ENCODE data around the gene NIPBL. TPM values are rescaled to one million over a fixed set of nuclear protein-coding genes. Genes with fewer than 3 reads are reported as not detected.

NIPBL gene, protein sequence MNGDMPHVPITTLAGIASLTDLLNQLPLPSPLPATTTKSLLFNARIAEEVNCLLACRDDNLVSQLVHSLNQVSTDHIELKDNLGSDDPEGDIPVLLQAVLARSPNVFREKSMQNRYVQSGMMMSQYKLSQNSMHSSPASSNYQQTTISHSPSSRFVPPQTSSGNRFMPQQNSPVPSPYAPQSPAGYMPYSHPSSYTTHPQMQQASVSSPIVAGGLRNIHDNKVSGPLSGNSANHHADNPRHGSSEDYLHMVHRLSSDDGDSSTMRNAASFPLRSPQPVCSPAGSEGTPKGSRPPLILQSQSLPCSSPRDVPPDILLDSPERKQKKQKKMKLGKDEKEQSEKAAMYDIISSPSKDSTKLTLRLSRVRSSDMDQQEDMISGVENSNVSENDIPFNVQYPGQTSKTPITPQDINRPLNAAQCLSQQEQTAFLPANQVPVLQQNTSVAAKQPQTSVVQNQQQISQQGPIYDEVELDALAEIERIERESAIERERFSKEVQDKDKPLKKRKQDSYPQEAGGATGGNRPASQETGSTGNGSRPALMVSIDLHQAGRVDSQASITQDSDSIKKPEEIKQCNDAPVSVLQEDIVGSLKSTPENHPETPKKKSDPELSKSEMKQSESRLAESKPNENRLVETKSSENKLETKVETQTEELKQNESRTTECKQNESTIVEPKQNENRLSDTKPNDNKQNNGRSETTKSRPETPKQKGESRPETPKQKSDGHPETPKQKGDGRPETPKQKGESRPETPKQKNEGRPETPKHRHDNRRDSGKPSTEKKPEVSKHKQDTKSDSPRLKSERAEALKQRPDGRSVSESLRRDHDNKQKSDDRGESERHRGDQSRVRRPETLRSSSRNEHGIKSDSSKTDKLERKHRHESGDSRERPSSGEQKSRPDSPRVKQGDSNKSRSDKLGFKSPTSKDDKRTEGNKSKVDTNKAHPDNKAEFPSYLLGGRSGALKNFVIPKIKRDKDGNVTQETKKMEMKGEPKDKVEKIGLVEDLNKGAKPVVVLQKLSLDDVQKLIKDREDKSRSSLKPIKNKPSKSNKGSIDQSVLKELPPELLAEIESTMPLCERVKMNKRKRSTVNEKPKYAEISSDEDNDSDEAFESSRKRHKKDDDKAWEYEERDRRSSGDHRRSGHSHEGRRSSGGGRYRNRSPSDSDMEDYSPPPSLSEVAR (N-terminal part only)
- 23.2 and 30.1 TPM in 2 replicates for total RNA-seq

DNA sequence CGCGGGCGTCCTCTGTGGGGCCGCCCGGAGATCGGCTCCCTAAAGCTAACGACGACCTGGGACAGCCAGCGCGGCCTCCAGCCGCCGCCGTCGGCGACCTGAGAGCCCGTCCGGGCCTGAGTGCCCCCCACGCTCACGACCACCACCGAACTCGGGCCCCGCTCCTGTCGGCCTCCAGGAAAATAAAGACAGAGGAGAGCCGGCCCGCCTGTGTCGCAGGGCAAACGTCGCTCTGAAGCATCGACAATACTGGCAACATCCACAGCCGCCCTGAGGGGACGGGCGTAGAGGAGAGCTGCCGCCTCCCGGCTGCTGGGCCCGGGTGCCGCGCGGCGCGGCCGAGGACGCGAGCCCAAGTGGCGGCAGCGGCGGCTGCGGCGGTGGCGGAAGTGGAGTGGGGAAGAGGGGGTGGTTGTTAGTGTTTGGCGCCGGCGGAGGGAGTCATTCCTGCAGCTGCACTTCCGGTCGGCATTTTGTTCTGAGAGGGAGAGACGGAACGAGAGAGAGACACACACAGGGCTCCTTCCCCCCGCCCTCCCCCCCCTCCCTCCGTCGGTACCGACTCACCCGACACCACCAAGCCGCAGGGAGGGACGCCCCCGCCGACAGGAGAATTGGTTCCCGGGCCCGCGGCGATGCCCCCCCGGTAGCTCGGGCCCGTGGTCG lies at the start of gene NIPBL:
Gene NIPBL, plus strand, starts transcription at position 471 of the 666 bp plus-strand sequence. CDS start 76,928 bp downstream, outside the sequence.

